Omental fat pad (tissue), 4 donors: Measurements from ENCODE around the gene SMURF2. TPM values are rescaled to one million over a fixed set of nuclear protein-coding genes. Genes with fewer than 3 reads are reported as not detected.

Experiments used
- ATAC-seq: fragments of 150-250 bp; one replicate; pipeline ENCODE4 v1.9.1; 2016; ENCODE audit warnings: mild to moderate bottlenecking, moderate library complexity; ENCODE audit not compliant: low FRiP score
- DNase-seq: peaks from one replicate; pipeline ENCODE4 v3.0.0-alpha.2; 2019; ENCODE audit warnings: low spot score
- total RNA-seq, 4 donors: library from RNA; depleted of rRNA; stranded (reverse); fragments of >200 nt; gene quantifications; one replicate each; pipeline ENCODE4 v1.1.0, GENCODE V29; 2016
- TF ChIP-seq, protein P1 (sequence below), 3 donors: fragments of 450-650 bp; IDR thresholded peaks; one replicate each; pipeline ENCODE4 v1.5.1; 2016 to 2017; ENCODE audit warnings: antibody characterized with exemption in 3 of 3, mild to moderate bottlenecking in 3 of 3, moderate library complexity in 2 of 3

SMURF2 gene
- total RNA-seq, 4 donors from 2014 or later = 26.8 to 38.1 (median 29.5) TPM

DNA sequence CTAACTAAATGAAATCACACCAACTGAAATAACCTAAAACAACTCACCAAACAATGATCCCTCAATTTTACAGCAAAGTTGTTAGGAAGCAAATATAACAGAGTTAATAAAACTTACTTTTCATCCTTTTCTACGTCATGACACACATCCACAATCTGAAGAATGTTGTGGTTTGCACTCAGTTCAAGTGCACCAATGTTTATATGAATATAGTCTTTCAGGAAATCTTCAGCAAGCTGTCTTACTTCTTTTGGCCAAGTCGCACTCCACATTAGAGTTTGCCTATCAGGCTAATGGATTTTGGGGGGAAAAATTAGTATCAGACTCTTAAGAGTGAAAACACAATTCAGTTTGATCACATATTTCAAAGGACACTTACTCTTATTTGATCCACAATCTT lies 159.3 kb downstream of the SMURF2 start:
- no peak for DNase-seq
- no peak for ATAC-seq
- TF ChIP-seq, protein P1, sequence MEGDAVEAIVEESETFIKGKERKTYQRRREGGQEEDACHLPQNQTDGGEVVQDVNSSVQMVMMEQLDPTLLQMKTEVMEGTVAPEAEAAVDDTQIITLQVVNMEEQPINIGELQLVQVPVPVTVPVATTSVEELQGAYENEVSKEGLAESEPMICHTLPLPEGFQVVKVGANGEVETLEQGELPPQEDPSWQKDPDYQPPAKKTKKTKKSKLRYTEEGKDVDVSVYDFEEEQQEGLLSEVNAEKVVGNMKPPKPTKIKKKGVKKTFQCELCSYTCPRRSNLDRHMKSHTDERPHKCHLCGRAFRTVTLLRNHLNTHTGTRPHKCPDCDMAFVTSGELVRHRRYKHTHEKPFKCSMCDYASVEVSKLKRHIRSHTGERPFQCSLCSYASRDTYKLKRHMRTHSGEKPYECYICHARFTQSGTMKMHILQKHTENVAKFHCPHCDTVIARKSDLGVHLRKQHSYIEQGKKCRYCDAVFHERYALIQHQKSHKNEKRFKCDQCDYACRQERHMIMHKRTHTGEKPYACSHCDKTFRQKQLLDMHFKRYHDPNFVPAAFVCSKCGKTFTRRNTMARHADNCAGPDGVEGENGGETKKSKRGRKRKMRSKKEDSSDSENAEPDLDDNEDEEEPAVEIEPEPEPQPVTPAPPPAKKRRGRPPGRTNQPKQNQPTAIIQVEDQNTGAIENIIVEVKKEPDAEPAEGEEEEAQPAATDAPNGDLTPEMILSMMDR (IDR thresholded peaks at IDR 0.05) = no peak

DNA sequence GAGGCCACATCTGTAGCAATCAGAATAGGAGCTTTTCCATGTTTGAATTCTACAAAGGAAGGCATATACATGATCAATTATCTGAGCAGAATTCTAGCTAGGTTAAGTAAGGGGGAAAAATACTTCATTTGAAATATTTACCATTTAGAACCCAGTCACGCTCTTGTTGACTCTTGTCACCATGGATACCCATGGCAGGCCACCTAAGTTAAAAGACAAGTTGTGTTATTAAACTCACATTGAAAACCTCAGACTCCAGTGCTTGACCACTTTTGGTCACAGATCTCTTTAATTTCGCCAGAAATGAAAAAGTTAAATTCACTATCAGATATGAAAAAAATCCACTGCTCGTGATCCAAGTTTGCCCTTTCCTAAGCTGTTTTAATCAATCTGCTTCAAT lies 160.1 kb downstream of the SMURF2 start:
- DNase-seq (no peak), ATAC-seq (no peak)
- TF ChIP-seq, protein P1 (IDR thresholded peaks at IDR 0.05) = no peak

DNA sequence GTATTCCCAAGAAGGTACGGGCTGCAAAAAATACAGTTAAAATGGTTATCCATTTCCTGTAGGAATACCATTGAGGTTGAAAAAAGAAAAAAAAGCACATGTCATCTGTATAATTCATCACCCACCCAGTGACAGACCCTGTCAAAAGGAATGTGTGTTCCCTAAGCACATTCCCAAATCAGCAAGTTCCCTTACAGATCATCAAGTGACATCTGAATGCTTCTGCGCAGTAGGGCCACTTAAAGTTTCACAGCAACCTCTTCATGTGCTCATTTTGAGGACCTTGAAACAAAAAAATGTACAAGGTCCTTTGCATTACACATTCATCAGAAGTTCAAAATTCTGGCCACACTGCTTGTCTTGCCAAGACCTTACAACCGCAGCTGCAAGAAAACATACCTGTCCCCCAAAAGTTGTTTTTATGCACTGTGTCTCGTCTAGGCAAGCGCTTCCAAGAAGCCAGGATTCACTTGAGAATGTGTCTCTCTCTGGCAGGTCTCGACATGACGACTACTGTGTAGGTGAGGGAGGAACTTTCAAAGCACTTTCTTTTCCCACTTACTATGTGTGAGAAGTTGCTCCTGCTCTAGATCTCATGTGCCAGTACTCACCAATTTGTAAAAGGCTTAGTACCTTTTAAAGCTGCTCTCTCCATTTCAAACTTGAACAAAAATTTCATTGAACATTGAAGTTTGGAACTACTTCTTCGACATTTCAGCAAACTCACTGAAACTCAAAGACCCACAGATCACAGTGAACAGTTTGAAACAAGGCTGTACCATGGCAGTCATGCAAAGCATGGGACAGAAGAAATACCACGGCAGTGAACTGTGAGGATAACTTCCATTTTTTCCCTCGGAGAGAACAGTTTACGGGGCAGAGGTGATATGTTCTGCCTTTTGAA lies 161.0 kb downstream of the SMURF2 start:
- ATAC-seq (no peak), DNase-seq (no peak)
- TF ChIP-seq, protein P1 (IDR thresholded peaks at IDR 0.05) = no peak

DNA sequence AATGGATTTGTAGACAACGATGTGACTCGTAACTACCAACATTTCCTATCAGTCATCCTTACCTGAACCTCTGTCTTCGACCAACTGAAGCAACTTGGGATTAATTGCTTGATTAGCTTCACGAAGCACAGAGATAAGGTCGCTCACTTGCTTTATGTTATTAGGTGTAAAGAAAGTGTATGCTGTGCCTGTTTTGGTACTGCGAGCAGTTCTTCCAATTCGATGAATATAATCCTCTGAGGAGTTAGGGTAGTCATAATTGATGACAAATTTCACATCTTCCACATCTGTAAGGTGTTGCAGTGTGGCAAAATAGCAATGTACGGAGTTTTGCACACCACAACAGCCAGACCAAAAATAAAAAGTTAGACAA lies 161.6 kb downstream of the SMURF2 start:
- ATAC-seq = no peak
- DNase-seq = no peak
- TF ChIP-seq, protein P1 (IDR thresholded peaks at IDR 0.05) = no peak

DNA sequence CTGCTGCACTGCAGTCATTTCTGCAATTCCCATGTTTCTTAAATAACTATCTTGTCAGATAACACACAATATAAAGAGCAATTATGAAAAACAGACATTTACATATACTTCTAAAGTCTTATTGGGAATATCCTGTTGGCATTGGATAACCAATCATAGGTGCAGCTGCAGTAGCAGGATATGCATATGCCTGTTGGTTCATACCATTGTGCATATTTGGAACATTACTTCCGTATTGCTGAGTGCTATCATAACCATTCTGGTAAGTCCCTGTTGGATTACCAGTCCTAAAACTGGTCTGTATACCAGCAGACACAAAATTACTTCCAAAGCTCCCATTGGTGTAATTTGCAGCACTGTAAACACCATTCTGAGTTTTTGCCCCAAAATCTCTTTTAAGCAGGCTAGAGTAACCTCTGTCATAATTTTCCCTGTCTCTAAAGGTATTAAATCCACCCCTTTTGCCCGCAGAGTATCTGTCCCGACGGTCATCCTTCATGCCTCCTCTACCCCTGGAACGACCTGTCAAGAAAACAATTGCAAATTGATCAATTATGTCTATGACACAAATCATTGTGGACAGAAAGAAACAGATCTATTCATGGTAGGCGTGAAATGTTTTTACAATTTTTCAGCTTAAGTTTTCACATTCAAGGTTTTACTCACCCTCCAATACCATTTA lies 162.2 kb downstream of the SMURF2 start:
- ATAC-seq (no peak), DNase-seq (no peak)
- TF ChIP-seq, protein P1 (IDR thresholded peaks at IDR 0.05) = no peak

DNA sequence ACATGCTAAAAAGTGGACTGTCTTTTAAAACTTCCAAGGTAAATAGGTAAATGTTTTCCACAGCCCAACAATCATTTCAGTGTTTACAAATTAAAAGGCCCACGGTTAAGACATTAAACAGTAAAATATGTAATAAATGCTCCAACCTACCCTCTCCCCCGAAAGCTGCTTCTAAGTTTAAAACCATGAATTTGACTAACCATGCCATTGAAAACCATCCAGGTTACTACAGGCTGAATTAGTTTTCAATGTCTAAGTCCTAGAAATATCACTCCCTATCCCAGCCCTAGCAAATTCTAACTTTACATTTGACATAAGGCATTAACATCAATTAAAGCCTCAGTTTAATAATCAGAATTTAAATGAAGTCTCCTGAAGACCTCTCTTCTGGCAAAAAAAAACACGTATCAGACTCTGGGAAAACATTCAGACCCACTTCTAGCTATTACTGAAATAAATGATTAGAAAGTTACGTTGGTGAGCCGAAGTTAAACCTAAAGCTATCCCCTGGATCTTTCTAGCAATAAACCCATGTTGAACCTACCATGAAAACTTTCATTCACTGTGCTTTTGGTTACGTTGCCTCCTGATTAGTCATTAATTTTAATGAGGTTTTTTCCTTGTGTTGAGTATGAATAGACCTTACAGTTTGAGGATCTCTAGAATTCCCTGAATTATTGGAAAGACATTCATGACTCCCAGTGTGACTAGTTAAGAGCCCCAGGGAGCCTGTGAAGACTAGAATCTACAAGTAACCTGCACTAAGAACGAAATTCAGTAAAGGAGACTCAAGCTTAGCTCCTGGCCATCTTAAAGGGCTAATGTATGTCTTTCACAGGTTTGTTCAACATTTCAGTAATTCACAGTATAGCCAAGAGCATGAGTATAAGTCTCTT lies 163.6 kb downstream of the SMURF2 start:
- TF ChIP-seq, protein P1 (IDR thresholded peaks at IDR 0.05) = no peak
- DNase-seq (no peak), ATAC-seq (no peak)
